HG03175 (cell line): ENCODE data around the gene FANCM.
A peak's percentile ranks its signal among the peaks of the same experiment; 100 is the strongest.
"Not testable (repeated sequence)": the region's sequence is repeated elsewhere in the genome, so short reads cannot be mapped to it uniquely, and the experiment has no call there.

ENCODE experiments used
- ATAC-seq: cut with Tn5 transposase; IDR thresholded peaks from one replicate; pipeline ENCODE4 v1.9.1; 2021; ENCODE audit warnings: mild to moderate bottlenecking, moderate library complexity; ENCODE audit not compliant: unreplicated experiment

Gene FANCM

DNA sequence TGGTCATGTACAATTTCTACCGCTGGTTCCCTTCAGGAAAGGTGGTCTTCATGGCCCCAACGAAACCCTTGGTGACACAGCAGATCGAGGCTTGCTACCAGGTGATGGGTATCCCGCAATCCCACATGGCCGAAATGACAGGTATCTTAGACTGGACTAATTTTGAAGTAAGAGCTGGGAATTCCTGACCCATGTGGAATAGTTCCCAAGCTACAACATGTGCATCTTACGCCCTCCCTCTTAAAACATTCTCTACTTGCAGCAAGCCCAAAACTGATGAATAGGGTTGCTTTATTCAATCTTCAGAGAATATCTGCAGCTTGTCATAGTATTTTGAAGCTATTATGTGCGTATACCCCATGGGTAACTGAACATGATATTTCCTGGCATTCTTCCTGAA lies 669 bp downstream of the FANCM start:
- ATAC-seq = no peak

DNA sequence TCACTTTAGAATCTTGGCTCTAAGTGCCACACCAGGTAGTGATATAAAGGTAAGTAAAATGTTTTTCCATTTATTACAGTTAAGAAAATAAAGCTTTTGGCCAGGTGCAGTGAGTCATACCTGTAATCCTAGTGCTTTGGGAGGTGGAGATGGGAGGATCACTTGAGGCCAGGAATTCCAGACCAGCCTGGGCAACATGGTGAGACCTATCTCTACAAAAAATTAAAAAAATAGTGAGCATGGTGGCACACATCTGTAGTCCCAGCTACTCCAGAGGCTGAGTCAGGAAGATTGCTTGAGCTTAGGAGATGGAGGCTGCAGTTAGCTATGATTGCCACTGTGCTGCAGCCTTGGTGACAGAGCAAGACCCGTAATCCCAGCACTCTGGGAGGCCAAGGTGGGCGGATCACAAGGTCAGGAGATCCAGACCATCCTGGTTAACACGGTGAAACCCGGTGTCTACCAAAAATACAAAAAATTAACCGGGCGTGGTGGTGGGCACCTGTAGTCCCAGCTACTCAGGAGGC lies 5.0 kb downstream of the FANCM start:
- ATAC-seq = no peak

DNA sequence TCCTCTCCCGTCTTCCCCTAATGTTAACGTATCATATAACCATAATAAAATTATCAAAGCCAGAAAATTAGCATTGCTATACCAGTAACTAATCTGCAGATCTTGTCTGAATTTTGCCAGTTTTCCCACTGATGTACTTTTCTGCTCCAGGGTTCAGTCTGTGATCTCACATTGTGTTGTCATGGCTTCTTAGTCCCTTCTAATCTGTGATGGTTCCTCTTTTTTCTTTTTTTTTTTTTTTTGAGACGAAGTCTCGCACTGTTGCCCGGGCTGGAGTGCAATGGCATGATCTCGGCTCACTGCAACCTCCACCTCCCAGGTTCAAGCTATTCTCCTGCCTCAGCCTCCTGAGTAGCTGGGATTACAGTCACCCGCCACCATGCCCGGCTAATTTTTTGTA lies 6.4 kb downstream of the FANCM start:
- not testable (repeated sequence) for ATAC-seq

DNA sequence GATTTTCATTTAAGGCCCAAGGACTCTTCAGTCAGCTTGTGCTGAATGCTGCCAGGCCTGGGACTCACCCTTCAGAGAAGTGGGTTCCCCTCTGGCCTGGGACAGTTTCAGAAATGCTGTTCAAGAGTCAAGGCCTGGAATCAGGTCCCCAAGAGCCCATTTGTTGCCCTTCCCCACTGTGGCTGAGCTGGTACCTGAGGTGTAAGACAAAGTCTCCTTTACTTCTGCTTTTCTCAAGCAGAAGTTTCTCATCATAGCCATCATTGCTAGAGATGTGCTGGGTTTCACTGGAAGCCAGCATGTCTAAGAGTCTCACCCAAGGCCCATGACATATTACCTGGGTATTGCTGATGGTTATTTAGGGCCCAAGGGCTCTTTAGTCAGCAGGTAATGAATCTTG lies 8.9 kb downstream of the FANCM start:
- ATAC-seq = no peak

GRCh38 chr14:45145214-45145613 lies 9.5 kb downstream of the FANCM start:
- ATAC-seq = no peak

DNA sequence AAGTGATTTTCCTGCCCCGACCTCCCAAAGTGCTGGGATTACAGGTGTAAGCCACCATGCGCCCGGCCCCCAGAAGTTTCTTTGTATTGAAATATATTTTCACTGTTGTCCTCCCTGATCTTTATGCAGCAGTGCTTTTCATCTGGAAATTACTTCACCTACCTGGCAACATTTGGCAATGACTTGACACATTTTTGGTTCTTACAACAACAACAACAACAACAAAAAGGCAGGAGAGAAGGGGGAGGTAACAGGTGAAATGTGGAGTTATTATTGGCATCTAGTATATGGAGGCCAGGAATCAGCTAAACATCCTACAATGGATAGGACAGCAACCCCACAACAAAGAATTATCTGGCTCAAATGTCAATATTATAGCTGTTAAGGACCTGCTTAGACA lies 13.9 kb downstream of the FANCM start:
- ATAC-seq = no peak

GRCh38 chr14:45150386-45150890 lies 14.7 kb downstream of the FANCM start:
- no peak for ATAC-seq

- ATAC-seq = no peak
Observed at GRCh38 chr14:45156067-45156466, 20.3 kb downstream of the FANCM start.

GRCh38 chr14:45169906-45170305 lies 34.2 kb downstream of the FANCM start:
- ATAC-seq = no peak

- ATAC-seq = no peak
Observed at GRCh38 chr14:45177076-45177475, 41.3 kb downstream of the FANCM start.

DNA sequence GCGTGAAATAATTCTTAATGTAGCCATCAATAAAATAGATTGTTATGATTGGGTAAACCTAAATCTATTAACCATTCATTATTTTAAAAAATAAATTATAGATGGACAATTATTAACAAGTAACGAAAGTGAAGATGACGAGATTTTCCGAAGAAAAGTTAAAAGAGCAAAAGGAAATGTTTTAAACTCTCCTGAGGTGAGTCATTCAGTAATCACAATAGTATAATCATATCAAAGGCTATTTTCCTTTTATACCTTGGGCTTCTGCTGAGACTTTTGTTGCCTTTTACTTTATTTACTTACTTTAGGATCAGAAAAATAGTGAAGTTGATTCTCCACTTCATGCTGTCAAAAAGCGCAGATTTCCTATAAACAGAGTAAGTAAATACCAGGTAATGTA lies 45.6 kb downstream of the FANCM start:
- ATAC-seq = no peak

DNA sequence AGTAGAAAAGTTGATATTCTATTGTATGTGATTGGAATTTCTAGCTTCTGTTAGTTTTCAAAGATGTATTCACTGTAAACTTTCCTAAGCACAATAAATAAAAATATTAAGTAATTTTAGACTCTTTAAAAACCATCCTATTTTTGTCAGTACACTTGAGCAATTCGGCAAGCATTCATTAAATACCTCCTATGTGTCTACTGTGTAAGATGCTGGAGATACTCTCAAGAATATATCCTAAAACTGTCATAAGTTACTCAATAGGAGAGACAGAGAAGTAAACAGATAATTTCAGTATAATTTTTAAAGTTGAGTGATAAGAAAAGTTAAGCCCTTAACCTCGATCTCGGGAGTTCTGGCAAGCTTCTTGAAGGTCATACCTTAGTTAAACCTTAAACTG lies 46.1 kb downstream of the FANCM start:
- no peak for ATAC-seq

DNA sequence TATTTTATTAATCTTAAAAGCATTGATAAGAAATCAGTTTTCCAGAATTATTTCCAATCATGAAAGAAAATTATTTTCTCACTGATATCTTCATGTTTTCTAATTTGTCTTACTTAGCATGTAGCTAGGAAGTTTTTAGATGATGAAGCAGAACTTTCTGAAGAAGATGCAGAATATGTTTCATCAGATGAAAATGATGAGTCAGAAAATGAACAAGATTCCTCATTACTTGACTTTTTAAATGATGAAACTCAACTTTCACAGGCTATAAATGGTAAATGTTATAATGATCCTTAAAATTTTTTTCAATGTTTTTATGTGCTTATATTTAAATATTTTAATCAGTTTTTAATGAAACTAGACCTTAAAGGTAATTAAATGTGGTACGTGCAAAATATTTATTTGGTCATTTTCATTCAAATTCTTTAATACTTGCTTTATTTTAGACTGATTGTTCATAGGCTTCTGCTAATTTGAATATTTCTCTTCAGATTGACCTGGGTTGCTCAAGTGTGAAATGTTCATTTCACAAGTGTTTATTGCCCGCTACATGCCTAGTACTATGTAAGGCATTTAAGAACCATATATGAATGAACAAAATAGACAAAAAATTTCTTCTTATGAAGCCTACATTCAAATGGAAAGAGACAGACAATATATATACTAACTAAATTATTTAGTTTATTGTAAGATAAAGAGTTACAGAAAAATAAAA lies 49.5 kb downstream of the FANCM start:
- no peak for ATAC-seq

DNA sequence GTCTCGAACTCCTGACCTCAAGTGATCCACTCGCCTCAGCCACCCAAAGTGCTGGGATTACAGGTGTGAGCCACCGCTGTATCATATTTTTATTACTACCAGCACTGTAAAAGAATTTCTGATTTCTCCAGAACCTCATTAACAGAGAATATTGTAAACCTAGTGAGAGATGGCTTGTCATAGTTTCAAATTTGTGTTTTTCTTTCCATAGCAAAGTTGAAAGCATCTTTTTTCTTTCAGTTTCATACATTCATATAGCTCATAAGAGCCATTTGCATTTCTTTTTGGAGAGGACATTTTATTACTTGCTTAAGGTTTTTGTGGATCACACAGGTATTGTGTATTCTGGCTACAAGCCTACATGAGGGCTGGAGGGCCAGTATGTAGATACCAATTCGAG lies 59.2 kb downstream of the FANCM start:
- no peak for ATAC-seq

GRCh38 chr14:45198551-45198950 lies 62.8 kb downstream of the FANCM start:
- no peak for ATAC-seq

GRCh38 chr14:45199230-45199629 lies 63.5 kb downstream of the FANCM start:
- ATAC-seq = no peak

DNA sequence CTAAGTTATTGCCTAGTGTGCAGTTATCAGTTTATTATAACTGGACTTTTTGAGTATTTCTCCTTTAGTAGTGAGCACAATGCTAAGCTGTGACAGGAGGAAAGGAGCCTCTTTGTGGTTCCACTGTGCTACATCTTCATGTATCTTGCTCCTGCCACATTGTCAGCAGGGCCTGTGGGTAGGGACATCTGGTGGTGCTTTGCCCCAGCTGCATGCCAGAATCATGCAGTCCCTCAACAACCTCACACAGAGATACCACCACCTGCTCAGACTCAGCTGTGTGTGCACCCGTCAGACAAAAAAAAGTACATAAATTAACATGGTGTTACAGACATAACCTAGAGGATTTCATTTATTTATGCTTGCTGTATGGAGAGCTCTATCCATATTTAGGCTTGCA lies 66.2 kb downstream of the FANCM start:
- ATAC-seq = peak; percentile 60

- no peak for ATAC-seq
Observed at GRCh38 chr14:45204241-45204640, 68.5 kb downstream of the FANCM start.

DNA sequence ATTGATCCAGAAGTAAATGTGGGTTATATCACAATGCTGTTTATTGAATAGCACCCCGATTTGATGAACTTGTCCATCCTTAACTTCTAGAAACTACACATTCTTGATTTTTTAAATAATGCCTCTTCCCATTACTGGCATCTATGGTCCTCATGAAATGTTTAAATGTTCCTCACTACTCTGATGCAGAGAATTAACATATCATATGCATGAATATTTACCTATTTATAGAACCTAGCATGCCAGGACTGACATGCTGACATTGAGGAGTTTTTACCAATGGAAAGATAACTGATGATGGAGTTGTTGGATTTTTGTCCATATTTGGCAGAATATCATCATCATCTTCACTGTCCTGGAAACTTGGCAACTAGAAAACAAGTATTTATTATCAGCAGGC lies 74.4 kb downstream of the FANCM start:
- ATAC-seq = no peak

DNA sequence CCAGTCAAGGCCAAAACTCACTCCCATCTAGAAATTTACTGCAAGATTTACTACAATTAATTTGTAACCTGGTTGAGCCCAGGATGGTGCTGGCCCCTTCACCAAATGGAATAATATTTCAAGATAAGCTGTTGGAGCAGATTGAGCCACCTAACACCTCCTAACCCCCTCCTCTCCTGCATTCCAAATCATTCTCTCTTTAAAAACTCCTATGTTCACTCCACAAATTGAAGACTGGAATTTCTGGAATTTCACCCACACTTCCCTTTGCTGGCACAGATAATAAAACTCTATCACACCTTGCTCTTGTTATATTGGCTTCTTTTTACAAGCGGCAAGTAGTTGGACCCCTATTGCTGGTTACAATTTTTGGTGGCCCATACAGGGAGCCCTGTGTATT lies 75.6 kb downstream of the FANCM start:
- ATAC-seq = no peak

DNA sequence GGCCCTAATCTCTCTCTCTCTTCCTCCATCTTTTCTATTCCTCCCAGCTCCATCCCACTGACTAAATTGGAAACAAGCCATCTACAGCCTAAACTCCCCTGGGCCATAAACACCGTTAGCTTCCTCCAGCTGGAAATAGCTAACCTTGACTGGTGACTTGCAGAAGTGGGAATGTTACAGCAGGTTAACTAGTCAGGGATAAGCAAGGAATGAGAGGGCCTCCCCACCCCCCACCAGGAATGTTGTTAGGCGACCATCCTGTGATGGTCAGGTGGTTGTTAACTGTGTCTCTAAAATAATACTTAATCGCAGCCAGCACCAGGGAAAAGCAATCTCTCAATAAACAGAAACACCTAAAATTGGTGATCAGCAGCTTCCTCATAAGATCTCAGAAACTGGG lies 76.5 kb downstream of the FANCM start:
- no peak for ATAC-seq

DNA sequence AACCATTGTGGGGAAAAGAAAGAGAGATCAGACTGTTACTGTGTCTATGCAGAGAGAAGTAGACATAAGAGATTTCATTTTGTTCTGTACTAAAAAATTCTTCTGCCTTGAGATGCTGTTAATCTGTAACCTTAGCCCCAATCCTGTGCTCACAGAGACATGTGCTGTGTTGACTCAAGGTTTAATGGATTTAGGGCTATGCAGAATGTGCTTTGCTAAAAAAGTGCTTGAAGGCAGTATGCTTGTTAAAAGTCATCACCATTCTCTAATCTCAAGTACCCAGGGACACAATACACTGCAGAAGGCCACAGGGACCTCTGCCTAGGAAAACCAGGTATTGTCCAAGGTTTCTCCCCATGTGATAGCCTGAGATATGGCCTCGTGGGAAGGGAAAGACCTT lies 78.0 kb downstream of the FANCM start:
- ATAC-seq = not testable (repeated sequence)

DNA sequence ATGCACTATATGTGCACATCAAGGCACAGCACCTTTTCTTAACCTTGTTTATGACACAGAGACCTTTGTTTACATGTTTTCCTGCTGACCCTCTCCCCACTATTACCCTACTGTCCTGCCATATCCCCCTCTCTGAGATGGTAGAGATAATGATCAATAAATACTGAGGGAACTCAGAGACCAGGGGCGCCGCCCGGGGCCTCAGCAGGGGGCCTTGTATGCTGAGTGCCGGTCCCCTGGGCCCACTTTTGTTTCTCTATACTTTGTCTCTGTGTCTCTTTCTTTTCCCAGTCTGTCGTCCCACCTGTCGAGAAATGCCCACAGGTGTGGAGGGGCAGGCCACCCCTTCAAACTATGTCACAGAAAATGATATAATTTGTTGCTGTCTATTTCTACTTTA lies 78.6 kb downstream of the FANCM start:
- not testable (repeated sequence) for ATAC-seq
